ENCODE data around the gene FAM163B.

The FAM163B gene

GRCh38 chr9:133615186-133615585 lies 6.0 kb upstream of the FAM163B start:
- no peak for DNase-seq

- no peak for DNase-seq
Observed at GRCh38 chr9:133614678-133615077, 5.5 kb upstream of the FAM163B start.

GRCh38 chr9:133614056-133614455 lies 4.9 kb upstream of the FAM163B start:
- DNase-seq, result no peak

GRCh38 chr9:133613432-133613831 lies 4.2 kb upstream of the FAM163B start:
- no peak for DNase-seq

GRCh38 chr9:133612816-133613215 lies 3.6 kb upstream of the FAM163B start:
- no peak for DNase-seq

GRCh38 chr9:133612051-133612450 lies 2.9 kb upstream of the FAM163B start:
- DNase-seq, result no peak

GRCh38 chr9:133610845-133611244 lies 1.7 kb upstream of the FAM163B start:
- DNase-seq, result no peak

- no peak for DNase-seq
Observed at GRCh38 chr9:133608889-133609288, 300 bp downstream of the FAM163B start.

- DNase-seq, result no peak
Observed at GRCh38 chr9:133608382-133608781, 807 bp downstream of the FAM163B start.

- DNase-seq, result no peak
Observed at GRCh38 chr9:133607976-133608375, 1.2 kb downstream of the FAM163B start.

GRCh38 chr9:133607381-133607780 lies 1.8 kb downstream of the FAM163B start:
- no peak for DNase-seq

- DNase-seq, result no peak
Observed at GRCh38 chr9:133606708-133607025, 2.5 kb downstream of the FAM163B start.

- no peak for DNase-seq
Observed at GRCh38 chr9:133605856-133606707, 3.1 kb downstream of the FAM163B start.

- DNase-seq, result no peak
Observed at GRCh38 chr9:133605446-133605845, 3.7 kb downstream of the FAM163B start.

- no peak for DNase-seq
Observed at GRCh38 chr9:133604856-133605255, 4.3 kb downstream of the FAM163B start.

- no peak for DNase-seq
Observed at GRCh38 chr9:133604214-133604613, 5.0 kb downstream of the FAM163B start.

- no peak for DNase-seq
Observed at GRCh38 chr9:133603135-133603927, 5.9 kb downstream of the FAM163B start.

GRCh38 chr9:133602277-133602676 lies 6.9 kb downstream of the FAM163B start:
- no peak for DNase-seq

- no peak for DNase-seq
Observed at GRCh38 chr9:133601746-133602145, 7.4 kb downstream of the FAM163B start.

- DNase-seq, result no peak
Observed at GRCh38 chr9:133600739-133601138, 8.4 kb downstream of the FAM163B start.

- no peak for DNase-seq
Observed at GRCh38 chr9:133599470-133600173, 9.6 kb downstream of the FAM163B start.

GRCh38 chr9:133598978-133599377 lies 10.2 kb downstream of the FAM163B start:
- DNase-seq, result no peak

GRCh38 chr9:133597316-133597957 lies 11.8 kb downstream of the FAM163B start:
- DNase-seq, result no peak

Measured in stimulated activated CD4-positive, alpha-beta T cell treated with anti-CD3 and anti-CD28 coated beads, Interleukin-4, amount 100 ng/mL, for 24 hours (primary cell).